Fibroblast of skin of right biceps (primary cell): Measurements from ENCODE around the gene ACD.
A peak's percentile ranks its signal among the peaks of the same experiment; 100 is the strongest.

Source experiments
- DNase-seq: peaks from one replicate; pipeline ENCODE4 v3.0.0-alpha.2; 2013

ACD gene

GRCh38 chr16:67661101-67661761 is 1.2 kb upstream of the ACD start:
- peak; percentile 30 for DNase-seq

DNA sequence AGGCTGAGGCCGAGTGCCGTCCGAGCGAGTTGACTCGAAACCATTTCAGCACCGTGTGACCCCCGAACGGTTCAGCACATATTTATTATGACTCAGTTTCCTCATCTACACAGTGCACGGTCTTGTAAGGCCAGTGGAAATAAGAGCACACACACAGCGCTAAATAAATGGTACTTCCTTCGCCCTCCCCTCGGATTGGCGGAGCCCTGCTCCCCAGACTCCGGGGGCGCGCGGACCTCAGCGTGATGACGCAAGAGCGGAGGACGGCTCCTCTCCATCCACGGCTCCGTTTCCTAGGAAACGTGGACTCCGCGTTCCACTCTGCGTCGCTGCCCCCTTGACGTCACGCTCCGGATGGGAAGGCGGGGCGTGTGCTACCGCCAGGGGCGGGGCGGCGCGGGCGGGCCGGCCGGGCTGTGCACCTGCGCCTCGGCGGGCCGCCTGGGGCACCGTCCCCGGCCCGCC is 536 bp upstream of the ACD start, which contains the start of gene PARD6A:
Gene PARD6A, plus strand, starts transcription at position 397 of the 465 bp plus-strand sequence. CDS start 79 bp downstream, outside the sequence.
- peak; percentile 97 for DNase-seq

GRCh38 chr16:67658849-67659674 is 998 bp downstream of the ACD start:
- no peak for DNase-seq

DNA sequence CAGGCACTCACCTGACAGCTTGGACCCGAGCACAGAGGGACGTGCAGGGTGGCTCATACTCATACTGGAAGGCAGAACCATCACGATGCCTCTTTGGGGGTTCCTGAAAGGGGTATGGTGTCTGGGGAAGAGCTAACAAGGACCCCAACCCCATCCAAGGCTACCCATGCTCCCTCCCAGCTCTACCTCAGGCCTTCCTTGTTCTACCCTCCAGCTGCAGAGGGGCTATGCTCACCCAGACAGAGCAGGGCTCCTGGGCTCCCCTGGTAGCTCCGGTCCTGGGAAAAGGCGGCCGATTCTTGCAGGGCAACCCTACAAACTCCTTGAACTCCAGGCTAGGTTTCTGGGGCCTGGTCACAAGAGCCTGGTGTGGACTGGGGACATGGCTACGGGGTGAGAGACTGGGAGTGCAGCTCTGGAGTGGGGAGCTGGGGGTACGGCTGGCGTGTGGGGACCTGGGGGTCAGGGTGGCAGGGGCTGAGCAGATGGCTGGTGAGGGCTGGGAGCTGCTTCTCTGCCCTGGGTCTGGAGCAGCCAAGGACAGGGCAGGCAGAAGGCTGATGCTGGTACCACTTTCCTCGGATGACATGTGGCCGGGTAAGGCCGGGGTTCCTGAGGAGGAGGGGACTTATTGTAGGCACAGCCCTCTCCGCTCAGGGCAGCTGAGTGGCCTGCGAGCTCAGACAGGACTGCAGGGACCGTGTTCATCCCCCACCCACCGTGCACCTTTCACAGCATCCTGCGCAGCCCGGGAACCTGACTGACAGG is 2.1 kb downstream of the ACD start:
- no peak for DNase-seq

GRCh38 chr16:67657017-67657608 is 2.9 kb downstream of the ACD start:
- DNase-seq: no peak

- no peak for DNase-seq
Observed at GRCh38 chr16:67656344-67657016, 3.6 kb downstream of the ACD start.

DNA sequence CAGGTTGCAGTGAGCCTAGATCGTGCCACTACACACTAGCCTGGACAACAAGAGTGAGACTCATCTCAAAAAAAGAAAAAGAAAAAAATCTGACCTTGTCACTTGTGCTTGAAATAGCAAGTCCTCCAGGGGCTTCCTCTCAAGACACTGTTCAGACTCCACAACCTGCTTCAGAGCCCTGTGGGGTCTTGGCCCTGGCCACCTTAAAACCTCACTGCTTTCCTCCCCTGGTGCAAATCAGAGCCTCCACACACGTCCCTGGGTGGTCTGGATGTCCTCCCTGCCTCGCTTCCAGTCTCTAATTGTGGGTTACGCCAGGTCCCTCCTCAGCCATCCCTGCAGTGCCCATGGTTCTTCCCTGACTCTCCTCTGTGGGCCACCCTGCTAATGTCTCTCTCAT is 4.7 kb downstream of the ACD start:
- DNase-seq: no peak

GRCh38 chr16:67654403-67654911 is 5.6 kb downstream of the ACD start:
- DNase-seq: no peak

DNA sequence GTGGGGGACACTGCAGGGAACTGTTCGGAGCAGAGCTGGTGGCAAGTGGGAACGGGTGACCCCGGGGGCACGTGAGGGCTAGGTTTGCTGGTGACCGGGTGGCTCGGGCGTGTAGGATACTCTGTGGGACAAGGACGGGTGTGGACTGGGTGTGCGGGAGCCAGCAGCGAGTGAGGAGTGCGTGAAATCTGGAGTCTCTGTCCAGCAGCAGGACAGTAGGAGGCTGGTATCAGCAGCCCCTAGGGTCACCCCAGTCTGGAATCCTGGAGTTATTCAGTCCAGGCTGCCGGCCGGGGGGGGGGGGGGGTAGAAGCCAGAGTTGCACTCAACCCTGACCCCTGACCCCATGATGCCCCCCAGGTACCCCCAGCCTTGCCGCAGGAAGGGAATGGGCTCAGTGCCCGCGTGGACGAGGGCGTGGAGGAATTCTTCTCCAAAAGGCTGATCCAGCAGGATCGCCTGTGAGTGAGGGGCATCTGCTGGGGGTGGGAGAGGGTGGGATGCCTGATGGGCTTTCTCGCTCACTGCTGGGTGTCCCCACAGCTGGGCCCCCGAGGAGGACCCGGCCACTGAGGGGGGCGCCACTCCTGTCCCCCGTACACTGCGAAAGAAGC is 6.2 kb downstream of the ACD start:
- no peak for DNase-seq

GRCh38 chr16:67653128-67653788 is 6.8 kb downstream of the ACD start:
- peak; percentile 56 for DNase-seq

- peak; percentile 52 for DNase-seq
Observed at GRCh38 chr16:67652578-67653127, 7.4 kb downstream of the ACD start.

GRCh38 chr16:67651847-67652246 is 8.2 kb downstream of the ACD start:
- no peak for DNase-seq

DNA sequence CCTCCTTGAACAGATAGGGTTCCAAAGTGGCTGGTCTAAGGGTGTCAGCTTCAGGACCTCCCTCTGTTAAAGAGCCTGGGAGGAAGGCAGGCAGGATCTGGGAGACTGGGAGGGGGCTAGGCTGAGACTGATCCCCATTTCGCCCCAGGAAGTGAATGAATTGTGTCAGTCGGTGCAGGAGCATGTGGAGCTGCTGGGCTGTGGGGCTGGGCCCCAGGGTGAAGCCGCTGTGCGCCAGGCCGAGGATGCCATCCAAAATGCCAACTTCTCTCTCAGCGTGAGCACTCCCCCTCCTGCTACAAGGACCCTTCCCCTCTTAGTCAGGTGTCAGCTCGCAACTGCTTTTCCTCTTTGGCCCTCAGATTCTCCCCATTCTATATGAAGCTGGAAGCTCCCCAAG is 9.0 kb downstream of the ACD start:
- DNase-seq: no peak

DNA sequence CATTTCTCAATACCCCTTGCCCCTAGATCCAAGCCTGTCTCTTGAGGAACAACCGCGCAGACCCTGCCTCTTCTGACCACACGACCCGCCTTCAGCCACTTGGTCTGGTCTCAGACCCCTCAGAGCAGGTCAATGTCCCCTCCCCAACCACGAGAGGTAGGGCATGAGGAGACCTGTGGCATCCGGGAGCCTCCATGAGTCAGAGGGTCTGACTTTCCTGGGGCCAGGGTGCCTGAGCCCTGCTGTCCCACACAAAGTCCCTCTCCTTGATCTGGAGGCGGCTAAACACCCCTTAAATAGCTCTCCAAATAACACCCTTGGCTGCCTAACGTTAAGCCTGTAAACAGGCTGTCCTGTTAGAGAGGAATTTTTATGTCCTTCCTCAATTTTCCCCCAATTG is 10.0 kb downstream of the ACD start:
- no peak for DNase-seq

DNA sequence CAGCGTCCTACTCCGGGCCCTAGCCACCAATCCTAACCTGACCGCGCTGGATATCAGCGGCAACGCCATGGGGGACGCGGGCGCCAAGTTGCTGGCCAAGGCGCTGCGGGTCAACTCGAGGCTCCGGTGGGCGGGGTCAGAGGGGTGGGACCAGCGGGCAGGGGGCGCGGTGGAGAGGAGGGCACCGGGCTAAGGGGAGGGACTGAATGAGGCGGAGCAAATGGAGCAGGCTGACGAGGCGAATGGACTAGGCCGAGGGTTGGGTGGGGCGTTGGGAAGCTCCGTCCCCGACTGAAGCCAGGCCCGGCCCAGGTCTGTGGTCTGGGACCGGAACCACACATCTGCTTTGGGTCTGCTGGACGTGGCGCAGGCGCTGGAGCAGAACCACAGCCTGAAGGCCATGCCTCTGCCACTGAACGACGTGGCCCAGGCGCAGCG is 10.5 kb downstream of the ACD start:
- no peak for DNase-seq

- DNase-seq: no peak
Observed at GRCh38 chr16:67648764-67649407, 11.2 kb downstream of the ACD start.

DNA sequence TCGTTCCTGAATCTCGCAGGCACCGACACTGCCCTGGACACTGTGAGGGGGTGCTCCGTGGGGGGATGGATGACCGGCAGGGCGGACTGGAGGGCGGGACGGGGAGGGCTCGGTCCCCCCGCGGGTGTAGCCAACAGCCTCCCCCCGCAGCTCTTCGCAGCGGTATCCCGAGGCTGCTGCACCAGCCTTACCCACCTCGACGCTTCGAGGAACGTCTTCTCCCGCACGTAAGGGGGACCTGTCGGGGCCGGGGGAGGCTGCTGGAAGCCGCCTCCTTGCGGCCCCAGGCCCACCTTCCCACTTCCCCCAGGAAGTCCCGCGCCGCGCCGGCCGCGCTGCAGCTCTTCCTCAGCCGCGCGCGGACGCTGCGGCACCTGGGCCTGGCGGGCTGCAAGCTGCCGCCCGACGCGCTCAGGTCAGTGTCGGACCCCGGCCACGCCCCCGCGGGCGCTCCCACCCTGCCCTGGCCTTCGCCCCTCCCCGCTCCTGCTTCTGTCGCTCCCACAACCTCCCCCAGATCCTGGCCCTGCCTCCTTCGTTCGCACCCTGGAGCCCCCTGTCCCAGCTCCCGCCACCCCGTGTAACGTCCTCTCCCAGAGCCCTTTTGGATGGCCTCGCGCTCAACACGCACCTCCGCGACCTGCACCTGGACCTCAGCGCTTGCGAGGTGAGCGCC is 11.8 kb downstream of the ACD start:
- DNase-seq: no peak

DNA sequence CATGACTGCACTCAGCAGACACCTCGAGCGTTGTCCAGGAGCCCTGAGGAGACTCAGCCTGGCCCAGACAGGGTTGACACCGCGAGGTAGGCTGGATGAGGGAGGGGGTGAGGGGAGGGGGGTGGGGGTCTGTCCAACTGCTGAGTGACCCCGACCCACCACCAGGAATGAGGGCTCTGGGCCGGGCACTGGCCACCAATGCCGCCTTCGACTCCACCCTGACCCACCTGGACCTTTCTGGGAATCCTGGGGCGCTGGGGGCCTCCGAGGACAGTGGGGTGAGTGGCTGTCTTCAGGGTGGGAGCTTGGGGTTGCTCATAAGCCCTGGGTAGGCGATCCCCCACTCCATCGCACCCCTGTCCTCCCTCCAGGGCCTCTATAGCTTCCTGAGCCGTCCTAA is 12.4 kb downstream of the ACD start:
- no peak for DNase-seq

DNA sequence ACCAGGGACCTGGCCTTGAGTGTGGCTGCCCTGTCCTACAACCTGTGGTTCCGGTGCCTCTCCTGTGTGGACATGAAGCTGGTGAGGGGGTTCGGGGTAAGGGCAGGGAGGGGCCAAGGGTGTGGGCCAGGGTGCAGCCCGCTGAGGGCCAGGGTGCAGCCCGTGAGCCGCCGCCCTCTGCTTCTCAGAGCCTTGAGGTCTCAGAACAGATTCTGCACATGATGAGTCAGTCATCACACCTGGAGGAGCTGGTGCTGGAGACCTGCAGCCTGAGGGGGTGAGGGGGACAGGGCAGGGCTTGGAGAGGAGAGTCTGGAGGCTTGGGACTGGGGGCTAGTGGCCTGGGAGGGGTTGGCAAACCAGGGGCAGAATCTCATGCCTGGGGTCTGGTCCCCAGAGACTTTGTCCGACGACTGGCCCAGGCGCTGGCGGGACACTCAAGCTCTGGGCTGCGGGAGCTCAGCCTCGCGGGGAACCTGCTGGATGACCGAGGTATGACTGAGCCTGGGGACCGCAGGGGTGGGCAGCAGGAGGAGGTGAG is 12.9 kb downstream of the ACD start:
- no peak for DNase-seq
